Natural killer cell (primary cell): ENCODE measurements around the gene FHIT. TPM values are rescaled to one million over a fixed set of nuclear protein-coding genes. Genes with fewer than 3 reads are reported as not detected.

Source experiments
- ATAC-seq, 3 donors: fragments of 150-1000 bp in 2 of 3; fragments of 200-7000 bp in 1 of 3; cut with Tn5 transposase; 1 replicate in 1 of 3; 2 replicates in 2 of 3; pipeline ENCODE4 v1.10.0; 2021; ENCODE audit warnings: mild to moderate bottlenecking in 2 of 3, moderate library complexity in 2 of 3
- DNase-seq, 2 donors: peaks; one replicate each; pipeline versions ENCODE4 v3.0.0 to v3.0.0-alpha.2; 2013 to 2021; ENCODE audit warnings: mixed read lengths in 1 of 2
- H3K27ac ChIP-seq: one replicate; pipeline ENCODE4 v1.5.1; 2013; ENCODE audit warnings: mild to moderate bottlenecking, low read length
- H3K27me3 ChIP-seq: one replicate; pipeline ENCODE4 v1.6.1; 2013; ENCODE audit warnings: low read length; ENCODE audit not compliant: control insufficient read depth, insufficient read depth
- H3K36me3 ChIP-seq: one replicate; pipeline ENCODE4 v1.6.1; 2013; ENCODE audit warnings: low read length; ENCODE audit not compliant: control insufficient read depth, insufficient read depth
- H3K4me1 ChIP-seq: one replicate; pipeline ENCODE4 v1.6.1; 2013; ENCODE audit warnings: low read length; ENCODE audit not compliant: control insufficient read depth, insufficient read depth
- H3K4me3 ChIP-seq: one replicate; pipeline ENCODE4 v1.5.1; 2013; ENCODE audit warnings: low read length
- H3K9me3 ChIP-seq: one replicate; pipeline ENCODE4 v1.6.1; 2013; ENCODE audit warnings: low read length; ENCODE audit not compliant: control insufficient read depth, insufficient read depth
- H3K27ac Mint-ChIP-seq, 2 donors: one replicate each; pipeline ENCODE4 v1.8.0; 2022; ENCODE audit warnings: mild to moderate bottlenecking in 2 of 2, mixed read lengths in 2 of 2, moderate library complexity in 1 of 2
- H3K27me3 Mint-ChIP-seq, 2 donors: one replicate each; pipeline ENCODE4 v1.8.0; 2022; ENCODE audit warnings: low read depth in 2 of 2, mixed read lengths in 2 of 2
- H3K36me3 Mint-ChIP-seq: one replicate; pipeline ENCODE4 v1.8.0; 2022; ENCODE audit warnings: mixed read lengths
- H3K4me1 Mint-ChIP-seq, 2 donors: one replicate each; pipeline ENCODE4 v1.8.0; 2022; ENCODE audit warnings: mixed read lengths in 2 of 2
- H3K4me3 Mint-ChIP-seq: one replicate; pipeline ENCODE4 v1.8.0; 2022; ENCODE audit warnings: mild to moderate bottlenecking, moderate library complexity, mixed read lengths
- H3K9me3 Mint-ChIP-seq, 2 donors: one replicate each; pipeline ENCODE4 v1.8.0; 2022; ENCODE audit warnings: mixed read lengths in 2 of 2
- CTCF ChIP-seq: fragments of 200-600 bp; IDR thresholded peaks from one replicate; pipeline ENCODE4 v1.8.0; 2022; ENCODE audit warnings: antibody characterized with exemption
- WGBS: methylation state at CpG from one replicate; pipeline ENCODE4 v1.1.7; 2013; ENCODE audit warnings: missing lambda C conversion rate; ENCODE audit not compliant: insufficient coverage; 5-methylcytosine and 5-hydroxymethylcytosine counted together
- intact Hi-C: fragments of 100-400 bp; cut with micrococcal nuclease; formaldehyde crosslinking; loops from one replicate; pipeline ENCODE4 v1.14.2; 2022
- total RNA-seq, 4 donors: library from RNA; stranded (reverse); fragments of 120-200 nt in 1 of 4; gene quantifications; one replicate each; pipeline versions ENCODE4 v1.2.3 to v1.2.4, GENCODE V29; 2013 to 2022

The FHIT gene
- total RNA-seq, 3 donors from 2014 or later (not counting 1 experiment from before 2014, with no cell fraction given) = 2.7 to 6.1 (median 3.3) TPM

GRCh38 chr3:60202052-60202726, 1049.1 kb downstream of the FHIT start:
- Histone ChIP-seq H3K9me3 (no peaks in the 10 kb centered on the region), H3K27ac (no peak overlapping the region), H3K36me3 (no peaks in the 10 kb centered on the region), H3K4me1 (no peaks in the 10 kb centered on the region), H3K27me3 (no peaks in the 10 kb centered on the region), H3K4me3 (no peak overlapping the region)
- H3K4me3 Mint-ChIP-seq = no peak overlapping the region
- peaks cover 0 to 6% of the 10 kb centered on the region in 2 donors for H3K4me1 Mint-ChIP-seq
- no peaks in the 10 kb centered on the region for H3K9me3 Mint-ChIP-seq
- ATAC-seq (no peak), DNase-seq (no peak)
- intact Hi-C loops = no loop called here
- 63% methylated on average over 3 of the region's 3 CpGs for WGBS
- H3K27me3 Mint-ChIP-seq = no peaks in the 10 kb centered on the region
- no peak overlapping the region for H3K27ac Mint-ChIP-seq
- no peaks in the 10 kb centered on the region for H3K36me3 Mint-ChIP-seq
- no peak for TF ChIP-seq CTCF

GRCh38 chr3:60199306-60199705, 1051.9 kb downstream of the FHIT start:
- H3K36me3 ChIP-seq = no peaks in the 10 kb centered on the region
- H3K4me1 ChIP-seq = no peaks in the 10 kb centered on the region
- no peak for TF ChIP-seq CTCF
- H3K9me3 ChIP-seq = no peaks in the 10 kb centered on the region
- no peak overlapping the region for H3K27ac Mint-ChIP-seq
- peaks cover 0 to 6% of the 10 kb centered on the region in 2 donors for H3K4me1 Mint-ChIP-seq
- H3K27me3 ChIP-seq = no peaks in the 10 kb centered on the region
- H3K9me3 Mint-ChIP-seq = no peaks in the 10 kb centered on the region
- no peak overlapping the region for H3K4me3 ChIP-seq
- no peaks in the 10 kb centered on the region for H3K36me3 Mint-ChIP-seq
- no peak overlapping the region for H3K4me3 Mint-ChIP-seq
- DNase-seq = no peak
- no peak for ATAC-seq
- H3K27ac ChIP-seq = no peak overlapping the region
- intact Hi-C loops = no loop called here
- no peaks in the 10 kb centered on the region for H3K27me3 Mint-ChIP-seq
- no CpG with 5 or more reads among the region's 1 CpG for WGBS

GRCh38 chr3:60198179-60198720, 1053.0 kb downstream of the FHIT start:
- 82% methylated on average over 4 of the region's 5 CpGs for WGBS
- no peak for TF ChIP-seq CTCF
- no peaks in the 10 kb centered on the region for H3K27me3 Mint-ChIP-seq
- Histone ChIP-seq H3K9me3 (no peaks in the 10 kb centered on the region), H3K36me3 (no peaks in the 10 kb centered on the region), H3K4me1 (no peaks in the 10 kb centered on the region), H3K4me3 (no peak overlapping the region), H3K27ac (no peak overlapping the region), H3K27me3 (no peaks in the 10 kb centered on the region)
- H3K4me1 Mint-ChIP-seq = no peaks in the 10 kb centered on the region
- intact Hi-C loops = no loop called here
- no peaks in the 10 kb centered on the region for H3K36me3 Mint-ChIP-seq
- no peak overlapping the region for H3K4me3 Mint-ChIP-seq
- H3K9me3 Mint-ChIP-seq = no peaks in the 10 kb centered on the region
- DNase-seq = no peak
- no peak overlapping the region for H3K27ac Mint-ChIP-seq
- ATAC-seq = no peak
